ENCODE results near the gene XRN1.

- TF ChIP-seq CTCF (IDR thresholded peaks at IDR 0.05): no peak
- no peak for TF ChIP-seq POLR2AphosphoS5 (IDR thresholded peaks at IDR 0.05)
- no peak for TF ChIP-seq POLR2A (IDR thresholded peaks at IDR 0.05)
- TF ChIP-seq EP300 (IDR thresholded peaks at IDR 0.05): no peak
These were observed 151.3 kb downstream of the XRN1 start for GRCh38 chr3:142296507-142296906.
